ENCODE results near the gene CAB39L. TPM values are rescaled to one million over a fixed set of nuclear protein-coding genes. Genes with fewer than 3 reads are reported as not detected.
"Not testable (repeated sequence)": the region's sequence is repeated elsewhere in the genome, so short reads cannot be mapped to it uniquely, and the experiment has no call there.

Gene CAB39L
- total RNA-seq, 2 experiments from 2014 or later = 5.5 TPM

DNA sequence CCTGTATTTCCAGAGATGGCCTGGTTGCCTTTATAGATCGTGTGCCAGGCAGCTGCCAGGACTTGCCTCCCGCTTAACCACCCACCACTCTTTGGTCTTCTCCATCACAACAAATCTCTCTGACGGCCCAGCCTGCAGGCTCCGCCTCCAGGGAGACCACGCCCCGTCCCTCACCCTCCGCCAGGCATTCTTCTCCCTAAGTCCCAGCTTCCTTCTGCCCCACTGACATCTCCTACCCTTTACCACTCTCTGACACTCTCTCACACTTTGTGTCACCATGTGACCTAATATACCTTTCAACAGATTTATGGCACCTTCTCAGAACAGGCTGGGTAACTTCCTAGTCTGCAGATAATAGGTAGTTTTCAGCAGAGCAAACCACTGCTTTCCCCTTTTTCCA is 95.1 kb downstream of the CAB39L start:
- Mint-ChIP-seq H3K9me3 (no peaks in the 10 kb centered on the region), H3K4me3 (no peak overlapping the region), H3K27me3 (no peaks in the 10 kb centered on the region), H3K27ac (no peak overlapping the region), H3K36me3 (ENCODE audit: low read depth) (no peaks in the 10 kb centered on the region), H3K4me1 (peaks cover 5% of the 10 kb centered on the region)
- ChIA-PET CTCF (no interaction called here), POLR2A (no interaction called here)
- DNase-seq = no peak

DNA sequence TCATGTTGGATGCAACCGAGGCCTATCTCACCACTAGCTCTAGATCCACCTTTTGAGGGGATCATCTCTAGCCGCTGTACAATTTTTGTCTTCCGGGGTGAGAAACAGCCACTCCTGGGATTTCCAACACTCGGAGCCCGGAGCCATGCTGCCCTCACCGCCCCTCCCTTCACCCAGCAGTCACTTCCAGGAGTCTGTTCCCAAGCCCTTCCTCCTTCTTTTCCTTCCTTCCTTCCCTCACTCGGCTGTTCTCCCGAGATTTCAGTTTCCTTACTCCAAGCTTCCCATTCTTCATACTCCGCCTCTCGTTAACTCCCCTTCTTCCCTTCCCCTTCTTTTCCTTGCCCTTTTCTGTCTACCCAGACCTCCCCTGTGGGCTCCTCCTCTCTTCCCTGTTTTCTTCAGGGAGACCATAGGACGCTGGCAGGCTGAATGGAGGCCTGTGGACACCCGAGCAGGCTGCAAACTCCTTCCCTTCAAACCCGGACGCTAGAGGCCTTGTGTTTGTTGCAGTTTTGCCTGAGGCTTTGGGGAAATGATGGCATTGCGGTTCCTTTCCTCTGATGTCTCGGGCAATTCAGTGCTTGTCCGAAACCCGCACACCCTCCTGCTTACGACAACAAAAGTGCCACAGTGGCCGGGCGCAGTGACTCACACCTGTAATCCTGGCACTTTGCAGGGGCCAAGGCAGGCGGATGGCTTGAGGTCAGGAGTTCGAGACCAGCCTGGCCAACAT is 96.0 kb downstream of the CAB39L start:
- DNase-seq = no peak
- H3K27me3 Mint-ChIP-seq = no peaks in the 10 kb centered on the region

DNA sequence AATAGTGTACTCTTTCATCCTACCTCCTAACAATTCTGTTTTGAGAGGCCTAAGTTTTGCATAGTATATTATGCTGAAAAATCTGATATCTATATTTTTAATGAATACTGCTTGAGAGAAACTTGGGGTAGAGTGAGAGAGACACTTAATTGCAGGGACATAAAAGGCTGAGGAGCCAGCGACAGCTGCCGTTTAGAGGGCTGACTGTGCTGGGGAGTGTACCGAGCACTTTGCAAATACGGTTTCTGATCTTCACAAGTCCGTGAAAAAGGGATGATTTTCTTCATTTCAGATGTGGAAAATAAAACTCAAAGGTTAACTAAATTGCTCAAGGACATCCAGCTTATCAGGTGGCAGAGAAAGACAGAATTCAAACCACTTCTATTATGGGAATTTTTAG is 97.4 kb downstream of the CAB39L start:
- Mint-ChIP-seq H3K27ac (no peak overlapping the region), H3K36me3 (ENCODE audit: low read depth) (no peaks in the 10 kb centered on the region), H3K9me3 (no peaks in the 10 kb centered on the region), H3K27me3 (no peaks in the 10 kb centered on the region), H3K4me1 (peaks cover 2% of the 10 kb centered on the region), H3K4me3 (no peak overlapping the region)
- CTCF ChIA-PET = interaction anchor here (1.1 kb wide), 1 partner anchor 299 kb away, joined by 3 read pairs; no protein-coding TSS in a partner anchor
- DNase-seq = no peak
- POLR2A ChIA-PET = no interaction called here

More for the DNA sequence above, 96.0 kb downstream of the CAB39L start:
- Mint-ChIP-seq H3K27ac (no peak overlapping the region), H3K9me3 (no peaks in the 10 kb centered on the region), H3K4me1 (peaks cover 6% of the 10 kb centered on the region), H3K4me3 (no peak overlapping the region), H3K36me3 (ENCODE audit: low read depth) (no peaks in the 10 kb centered on the region)
- ChIA-PET CTCF (no interaction called here), POLR2A (no interaction called here)

DNA sequence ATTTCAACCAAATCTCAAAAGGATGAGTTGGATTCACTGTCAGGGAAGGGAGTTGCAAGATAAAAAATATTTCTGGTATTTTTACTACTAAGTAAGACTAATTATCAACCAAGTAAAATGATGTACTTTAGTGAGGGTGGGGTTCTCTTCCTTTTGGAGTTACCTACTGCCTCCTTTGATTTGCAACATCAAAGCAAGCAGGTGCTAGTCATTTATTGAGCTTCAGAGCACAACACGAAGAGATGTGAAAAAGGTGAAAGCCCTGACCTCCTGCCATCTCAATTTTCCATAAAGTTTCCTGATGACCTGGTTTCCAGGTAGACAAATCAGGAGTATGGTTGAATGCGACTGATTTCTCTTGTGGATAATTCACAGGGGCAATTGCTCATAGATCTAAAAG is 100.1 kb downstream of the CAB39L start:
- H3K9me3 Mint-ChIP-seq = no peaks in the 10 kb centered on the region
- no peaks in the 10 kb centered on the region for H3K27me3 Mint-ChIP-seq
- no peak overlapping the region for H3K4me3 Mint-ChIP-seq
- H3K36me3 Mint-ChIP-seq (ENCODE audit: low read depth) = no peaks in the 10 kb centered on the region
- ChIA-PET CTCF (no interaction called here), POLR2A (no interaction called here)
- peaks cover 1% of the 10 kb centered on the region for H3K4me1 Mint-ChIP-seq
- no peak overlapping the region for H3K27ac Mint-ChIP-seq
- no peak for DNase-seq

DNA sequence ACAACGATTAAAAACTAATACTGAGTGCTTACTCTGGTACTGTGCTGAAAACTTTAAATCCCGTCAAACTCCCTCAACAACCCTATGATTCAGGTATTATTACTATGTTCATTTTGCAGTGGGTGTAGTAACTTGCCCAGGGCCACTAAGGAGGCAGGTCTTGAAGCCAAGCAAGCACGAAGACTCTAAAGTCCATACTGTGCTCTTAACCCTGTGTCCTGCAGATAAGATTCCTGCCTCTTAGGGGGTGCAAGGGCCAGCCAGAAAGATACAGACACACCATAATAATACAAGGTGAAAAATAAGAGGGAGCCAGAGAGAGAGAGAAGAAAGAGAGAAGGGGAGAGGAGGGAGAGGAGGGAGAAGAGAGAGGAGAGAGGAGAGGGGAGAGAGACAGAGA is 100.6 kb downstream of the CAB39L start:
- no peaks in the 10 kb centered on the region for H3K9me3 Mint-ChIP-seq
- no peaks in the 10 kb centered on the region for H3K27me3 Mint-ChIP-seq
- no peak overlapping the region for H3K4me3 Mint-ChIP-seq
- no peaks in the 10 kb centered on the region for H3K36me3 Mint-ChIP-seq (ENCODE audit: low read depth)
- POLR2A ChIA-PET = no interaction called here
- no peak overlapping the region for H3K27ac Mint-ChIP-seq
- CTCF ChIA-PET = no interaction called here
- no peak for DNase-seq
- H3K4me1 Mint-ChIP-seq = peaks cover 1% of the 10 kb centered on the region

DNA sequence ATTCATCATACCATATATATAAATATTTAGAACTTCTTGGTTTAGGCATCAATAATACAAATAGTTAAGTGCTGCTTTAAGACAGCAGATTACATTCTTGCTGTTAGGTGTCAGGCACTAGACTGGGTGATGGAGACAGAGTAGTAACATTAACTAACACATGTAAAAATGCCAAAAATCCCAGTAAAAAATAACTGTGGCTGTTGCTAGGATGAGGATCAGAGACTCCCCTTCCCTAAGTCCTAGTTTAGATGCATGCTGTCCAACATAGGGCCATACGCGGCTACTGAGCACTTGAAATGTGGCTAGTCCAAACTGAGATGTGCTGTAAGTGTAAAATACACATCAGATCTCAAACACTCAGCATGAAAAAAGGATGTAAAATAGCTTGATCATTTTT is 101.4 kb downstream of the CAB39L start:
- no peak for DNase-seq
- H3K27me3 Mint-ChIP-seq = no peaks in the 10 kb centered on the region
- no peak overlapping the region for H3K27ac Mint-ChIP-seq
- H3K36me3 Mint-ChIP-seq (ENCODE audit: low read depth) = no peaks in the 10 kb centered on the region
- ChIA-PET CTCF (no interaction called here), POLR2A (no interaction called here)
- no peaks in the 10 kb centered on the region for H3K9me3 Mint-ChIP-seq
- no peak overlapping the region for H3K4me3 Mint-ChIP-seq
- peaks cover 1% of the 10 kb centered on the region for H3K4me1 Mint-ChIP-seq

DNA sequence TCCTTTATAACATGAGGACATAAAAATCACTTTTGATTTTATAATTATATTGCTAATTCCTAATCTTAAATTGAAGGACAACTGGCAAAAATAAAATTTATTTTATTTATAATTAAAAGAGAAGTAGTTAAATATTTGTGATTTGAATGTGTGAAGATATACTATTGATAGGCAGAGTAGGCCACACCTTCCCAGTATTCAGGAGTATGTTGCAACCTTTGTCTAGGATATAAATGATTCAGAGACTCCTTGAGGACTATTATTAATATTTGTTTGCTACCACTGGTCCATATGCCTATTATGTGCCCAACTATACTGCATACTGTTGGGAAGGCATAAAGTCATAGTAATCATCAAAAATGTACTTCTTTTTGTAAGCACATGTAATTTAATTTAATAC is 101.9 kb downstream of the CAB39L start:
- no peak overlapping the region for H3K27ac Mint-ChIP-seq
- CTCF ChIA-PET = no interaction called here
- no peaks in the 10 kb centered on the region for H3K36me3 Mint-ChIP-seq (ENCODE audit: low read depth)
- no peak overlapping the region for H3K4me3 Mint-ChIP-seq
- POLR2A ChIA-PET = no interaction called here
- DNase-seq = no peak
- H3K9me3 Mint-ChIP-seq = no peaks in the 10 kb centered on the region
- H3K4me1 Mint-ChIP-seq = peaks cover 1% of the 10 kb centered on the region
- no peaks in the 10 kb centered on the region for H3K27me3 Mint-ChIP-seq

DNA sequence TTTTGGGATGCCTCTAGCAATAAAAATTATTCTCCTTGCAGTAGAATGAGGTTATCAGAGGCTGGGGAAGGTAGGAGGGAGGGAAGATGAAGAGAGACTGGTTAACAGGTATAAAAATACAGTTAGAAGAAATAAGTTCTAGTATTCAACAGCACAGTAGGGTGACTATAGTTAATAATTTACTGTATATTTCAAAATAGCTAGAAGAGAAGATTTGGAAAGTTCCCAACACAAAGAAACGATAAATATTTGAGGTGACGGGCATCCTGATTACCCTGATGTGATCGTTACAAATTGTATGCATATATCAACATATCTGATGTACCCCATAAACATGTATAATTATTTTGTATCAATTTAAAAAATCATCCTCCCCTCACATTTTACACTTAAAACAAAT is 102.3 kb downstream of the CAB39L start:
- no peak overlapping the region for H3K4me3 Mint-ChIP-seq
- no peaks in the 10 kb centered on the region for H3K27me3 Mint-ChIP-seq
- no peak overlapping the region for H3K27ac Mint-ChIP-seq
- no peaks in the 10 kb centered on the region for H3K36me3 Mint-ChIP-seq (ENCODE audit: low read depth)
- no peak for DNase-seq
- ChIA-PET CTCF (no interaction called here), POLR2A (no interaction called here)
- no peaks in the 10 kb centered on the region for H3K9me3 Mint-ChIP-seq
- peaks cover 1% of the 10 kb centered on the region for H3K4me1 Mint-ChIP-seq

DNA sequence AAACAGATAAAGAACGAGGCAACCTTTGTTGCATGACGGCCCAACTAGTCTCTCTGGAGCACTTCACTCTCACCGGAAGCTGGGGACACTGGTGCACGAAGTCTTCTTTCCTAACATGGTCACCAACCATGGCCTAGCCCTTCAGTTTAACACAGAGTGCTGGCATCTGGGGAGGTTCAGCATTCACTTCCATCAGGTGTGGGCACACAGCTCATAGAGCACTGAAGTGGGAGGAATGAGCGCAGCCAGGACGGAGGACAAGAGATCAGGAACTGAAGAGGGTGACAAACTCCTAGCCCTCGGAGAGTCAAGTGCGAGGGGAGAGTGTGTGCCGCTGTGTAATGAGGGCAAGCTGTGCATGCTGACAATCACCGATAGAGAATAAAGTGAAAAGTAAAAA is 103.7 kb downstream of the CAB39L start:
- no peaks in the 10 kb centered on the region for H3K27me3 Mint-ChIP-seq
- peaks cover 1% of the 10 kb centered on the region for H3K4me1 Mint-ChIP-seq
- no peaks in the 10 kb centered on the region for H3K9me3 Mint-ChIP-seq
- ChIA-PET CTCF (no interaction called here), POLR2A (no interaction called here)
- no peak overlapping the region for H3K27ac Mint-ChIP-seq
- no peak for DNase-seq
- no peak overlapping the region for H3K4me3 Mint-ChIP-seq
- no peaks in the 10 kb centered on the region for H3K36me3 Mint-ChIP-seq (ENCODE audit: low read depth)

DNA sequence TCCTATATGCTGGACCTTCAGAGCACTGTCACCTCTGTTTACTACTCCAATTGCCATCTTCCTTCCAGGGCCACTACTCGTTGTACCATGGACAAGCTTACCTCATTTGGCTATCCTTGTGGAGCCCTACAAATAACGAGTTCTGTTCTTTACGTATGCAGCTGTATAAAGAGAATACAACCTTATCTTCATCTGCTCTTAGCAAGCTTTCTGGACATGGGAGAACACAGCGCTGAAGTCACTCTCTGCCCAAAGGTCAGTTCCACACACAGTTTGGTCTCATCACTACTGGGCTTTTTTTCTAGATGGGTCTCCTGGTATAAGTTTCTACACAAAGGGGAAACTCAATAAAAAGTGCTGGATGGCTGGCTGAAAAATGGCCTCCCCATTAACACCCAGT is 107.2 kb downstream of the CAB39L start:
- ChIA-PET POLR2A (no interaction called here), CTCF (no interaction called here)
- H3K9me3 Mint-ChIP-seq = no peaks in the 10 kb centered on the region
- no peak for DNase-seq
- no peaks in the 10 kb centered on the region for H3K36me3 Mint-ChIP-seq (ENCODE audit: low read depth)
- no peaks in the 10 kb centered on the region for H3K4me1 Mint-ChIP-seq
- no peak overlapping the region for H3K27ac Mint-ChIP-seq
- no peak overlapping the region for H3K4me3 Mint-ChIP-seq
- no peaks in the 10 kb centered on the region for H3K27me3 Mint-ChIP-seq

DNA sequence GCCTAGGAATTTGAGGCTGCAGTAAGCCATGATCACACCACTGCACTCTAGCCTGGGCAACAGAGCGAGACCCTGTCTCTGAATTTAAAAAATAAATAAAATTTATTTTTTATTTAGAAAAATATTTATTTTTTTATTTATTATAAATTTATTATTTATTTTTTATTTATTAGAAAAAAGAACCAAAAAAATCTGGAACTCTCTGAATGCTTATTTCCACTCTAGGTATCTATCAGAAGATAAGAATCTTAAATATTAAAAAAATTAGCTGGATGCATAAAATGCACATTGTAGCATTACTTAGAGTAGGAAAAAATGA is 113.4 kb downstream of the CAB39L start:
- Mint-ChIP-seq H3K4me3 (no peak overlapping the region), H3K36me3 (ENCODE audit: low read depth) (no peaks in the 10 kb centered on the region), H3K4me1 (no peaks in the 10 kb centered on the region), H3K27me3 (no peaks in the 10 kb centered on the region), H3K27ac (no peak overlapping the region), H3K9me3 (no peaks in the 10 kb centered on the region)
- ChIA-PET CTCF (interaction anchor here (1.6 kb wide), 1 partner anchor 9 kb away, joined by 5 read pairs; no protein-coding TSS in a partner anchor), POLR2A (no interaction called here)
- no peak for DNase-seq

DNA sequence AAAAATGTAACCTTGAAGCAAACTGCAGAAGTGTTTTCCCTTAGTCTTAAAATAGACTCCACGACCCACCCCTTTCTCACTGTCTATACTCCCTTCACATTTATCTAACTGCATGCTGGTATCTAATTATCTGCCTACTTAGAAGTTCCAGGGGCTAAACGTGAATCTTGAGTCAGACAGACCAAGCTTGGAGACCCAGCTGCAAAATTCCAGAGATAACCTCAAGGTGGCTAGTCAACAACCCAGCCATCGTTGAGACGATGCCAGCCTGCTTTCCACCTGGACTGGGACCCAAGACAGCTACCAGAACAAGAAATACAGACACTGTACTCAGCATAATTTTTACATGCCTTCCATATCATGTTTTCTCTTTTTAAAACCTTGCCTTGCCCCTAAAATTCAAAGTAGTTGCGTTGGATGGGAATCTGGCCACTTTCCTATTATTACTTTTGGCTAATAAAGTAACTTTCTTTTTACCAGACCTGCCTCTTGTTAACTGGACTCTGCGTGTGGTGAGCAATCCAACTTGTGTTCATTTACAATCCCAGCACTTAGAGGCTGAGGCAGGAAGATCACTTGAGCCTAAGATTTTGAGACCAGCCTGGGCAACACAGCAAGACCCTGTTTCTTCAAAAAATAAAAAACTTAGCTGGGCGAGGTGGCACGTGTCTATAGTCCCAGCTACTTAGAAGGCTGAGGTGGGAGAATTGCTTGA is 113.9 kb downstream of the CAB39L start:
- no peaks in the 10 kb centered on the region for H3K27me3 Mint-ChIP-seq
- H3K36me3 Mint-ChIP-seq (ENCODE audit: low read depth) = no peaks in the 10 kb centered on the region
- ChIA-PET CTCF (no interaction called here), POLR2A (no interaction called here)
- no peak overlapping the region for H3K27ac Mint-ChIP-seq
- no peaks in the 10 kb centered on the region for H3K9me3 Mint-ChIP-seq
- no peak overlapping the region for H3K4me3 Mint-ChIP-seq
- DNase-seq = no peak
- no peaks in the 10 kb centered on the region for H3K4me1 Mint-ChIP-seq

DNA sequence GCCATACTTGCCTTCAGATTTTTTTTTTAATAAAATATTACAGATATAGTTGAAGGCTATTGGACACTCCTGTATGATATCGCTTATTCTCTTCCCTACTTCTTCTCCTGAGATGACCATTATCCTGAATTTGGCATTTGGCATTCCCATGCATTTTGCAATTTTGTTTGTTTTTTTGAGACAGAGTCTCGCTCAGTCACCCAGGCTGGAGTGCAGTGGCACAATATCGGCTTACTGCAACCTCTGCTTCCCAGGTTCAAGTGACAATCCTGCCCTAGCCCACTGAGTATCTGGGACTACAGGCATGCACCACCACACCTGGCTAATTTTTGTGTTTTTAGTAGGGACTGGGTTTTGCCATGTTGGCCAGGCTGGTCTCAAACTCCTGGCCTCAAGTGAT is 116.7 kb downstream of the CAB39L start:
- H3K27me3 Mint-ChIP-seq; H3K36me3 Mint-ChIP-seq (ENCODE audit: low read depth); H3K4me3 Mint-ChIP-seq; POLR2A ChIA-PET; H3K9me3 Mint-ChIP-seq; DNase-seq; CTCF ChIA-PET; H3K4me1 Mint-ChIP-seq; H3K27ac Mint-ChIP-seq: not testable (repeated sequence)

DNA sequence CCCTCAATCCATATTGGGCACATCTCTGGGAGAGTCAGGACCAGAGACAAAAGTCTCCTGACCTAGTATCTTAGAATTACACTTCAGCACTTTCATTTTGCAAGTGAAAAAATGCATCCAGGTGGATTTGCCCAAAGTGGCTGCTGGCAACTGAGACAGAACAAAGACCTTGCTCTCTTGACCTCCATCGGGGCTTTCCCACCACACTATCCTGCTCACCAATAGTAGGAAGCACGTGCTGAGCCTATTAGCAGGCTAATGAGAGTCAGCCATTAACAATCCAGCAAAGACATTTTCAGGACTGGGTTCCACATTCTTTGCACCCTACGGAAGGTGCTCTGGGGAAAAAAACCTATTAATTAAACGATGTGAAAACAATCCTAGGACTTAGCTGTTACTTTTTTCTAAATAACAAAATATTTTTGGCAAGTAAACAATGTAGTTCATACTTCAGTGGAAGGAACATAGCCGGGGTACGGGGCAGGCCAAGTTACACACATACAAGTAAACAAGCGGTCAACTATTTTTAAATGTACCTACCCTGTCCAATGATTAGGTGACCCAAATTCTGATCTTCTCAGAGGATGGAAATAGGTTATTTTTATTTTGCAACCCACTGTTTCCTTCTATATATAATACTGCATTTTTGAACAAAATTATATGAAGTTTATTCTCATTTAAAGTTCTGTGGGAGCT is 117.5 kb downstream of the CAB39L start:
- H3K36me3 Mint-ChIP-seq (ENCODE audit: low read depth) = no peaks in the 10 kb centered on the region
- POLR2A ChIA-PET = no interaction called here
- CTCF ChIA-PET = no interaction called here
- H3K27me3 Mint-ChIP-seq = no peaks in the 10 kb centered on the region
- H3K9me3 Mint-ChIP-seq = no peaks in the 10 kb centered on the region
- no peaks in the 10 kb centered on the region for H3K4me1 Mint-ChIP-seq
- H3K4me3 Mint-ChIP-seq = no peak overlapping the region
- DNase-seq = no peak
- H3K27ac Mint-ChIP-seq = no peak overlapping the region
